ACC112 (cell line): Measurements from ENCODE around the gene RCOR1.
"Not testable (repeated sequence)": the region's sequence is repeated elsewhere in the genome, so short reads cannot be mapped to it uniquely, and the experiment has no call there.

Source experiments
- H2AFZ ChIP-seq: fragments of 200-600 bp; sonication (generic); one replicate; pipeline ENCODE4 v1.6.0; 2017; ENCODE audit warnings: antibody characterized with exemption, low read length; ENCODE audit not compliant: unreplicated experiment
- H3K27ac ChIP-seq: fragments of 200-600 bp; sonication (generic); 2 replicates; pipeline ENCODE4 v1.5.1; 2014; ENCODE audit warnings: low read depth, mild to moderate bottlenecking, antibody characterized with exemption, low read length, moderate library complexity
- H3K27me3 ChIP-seq: fragments of 200-600 bp; sonication (generic); 2 replicates; pipeline ENCODE4 v1.6.1; 2014; ENCODE audit warnings: mild to moderate bottlenecking, antibody characterized with exemption, low read length, moderate library complexity, mixed read lengths; ENCODE audit not compliant: insufficient read depth
- H3K36me3 ChIP-seq: fragments of 200-600 bp; sonication (generic); 2 replicates; pipeline ENCODE4 v1.6.1; 2016; ENCODE audit warnings: mild to moderate bottlenecking, antibody characterized with exemption, low read length, moderate library complexity, mixed read lengths; ENCODE audit not compliant: insufficient read depth
- H3K4me1 ChIP-seq: fragments of 200-600 bp; sonication (generic); one replicate; pipeline ENCODE4 v1.6.1; 2016; ENCODE audit warnings: low read length, mixed read lengths; ENCODE audit not compliant: insufficient read depth, unreplicated experiment, control insufficient read depth
- H3K4me3 ChIP-seq: fragments of 200-600 bp; sonication (generic); 2 replicates; pipeline ENCODE4 v1.5.1; 2014; ENCODE audit warnings: mild to moderate bottlenecking, low read depth, low read length
- H3K79me2 ChIP-seq: fragments of 200-600 bp; sonication (generic); one replicate; pipeline ENCODE4 v1.6.0; 2016; ENCODE audit warnings: low read length; ENCODE audit not compliant: control insufficient read depth, unreplicated experiment, insufficient read depth

RCOR1 gene

DNA sequence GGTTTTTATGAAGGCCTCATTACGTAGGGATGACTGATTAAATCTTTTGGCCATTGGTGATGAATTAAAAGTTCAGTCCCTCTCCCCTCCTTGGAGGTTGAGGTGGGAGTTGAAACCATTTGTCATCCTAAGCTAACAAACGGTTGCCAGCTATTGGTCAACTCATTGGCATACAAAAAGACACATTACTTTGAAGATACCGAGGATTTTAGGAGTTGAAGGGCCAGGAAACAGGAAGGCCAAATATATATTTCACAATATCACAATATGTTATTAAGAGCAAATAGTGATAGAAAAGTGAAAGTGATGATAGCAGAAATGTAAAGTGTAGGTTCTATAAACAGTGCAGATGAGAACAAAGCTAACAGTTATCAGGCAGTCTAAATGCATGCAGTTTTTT, 24.4 kb downstream of the RCOR1 start:
- H3K4me1 ChIP-seq: peaks cover 9% of the 10 kb centered on the region
- peaks cover 72% of the 10 kb centered on the region for H3K79me2 ChIP-seq
- no peak overlapping the region for H3K4me3 ChIP-seq
- H3K27me3 ChIP-seq: no peaks in the 10 kb centered on the region
- H2AFZ ChIP-seq: no peak overlapping the region
- 0 out of 2 replicates have a peak, but pooled peaks cover 3% of the 10 kb centered on the region for H3K36me3 ChIP-seq
- peak overlapping the region; percentile 4; the same call in 1 of the 2 replicates for H3K27ac ChIP-seq

GRCh38 chr14:102619012-102619411, 26.6 kb downstream of the RCOR1 start:
- H3K79me2 ChIP-seq: peaks cover 72% of the 10 kb centered on the region
- H3K36me3 ChIP-seq, H3K27ac ChIP-seq, H3K4me3 ChIP-seq, H3K27me3 ChIP-seq, H2AFZ ChIP-seq: not testable (repeated sequence)
- H3K4me1 ChIP-seq: peaks cover 13% of the 10 kb centered on the region

GRCh38 chr14:102620413-102620812, 28.0 kb downstream of the RCOR1 start:
- Histone ChIP-seq H2AFZ (no peak overlapping the region), H3K79me2 (peaks cover 73% of the 10 kb centered on the region), H3K27ac (no peak overlapping the region), H3K4me3 (no peak overlapping the region), H3K4me1 (peaks cover 13% of the 10 kb centered on the region), H3K27me3 (no peaks in the 10 kb centered on the region), H3K36me3 (0 out of 2 replicates have a peak, but pooled peaks cover 3% of the 10 kb centered on the region)

GRCh38 chr14:102622262-102622885, 29.9 kb downstream of the RCOR1 start:
- Histone ChIP-seq H3K36me3 (no peaks in the 10 kb centered on the region), H3K4me1 (peaks cover 4% of the 10 kb centered on the region), H2AFZ (no peak overlapping the region), H3K27me3 (no peaks in the 10 kb centered on the region), H3K27ac (no peak overlapping the region), H3K4me3 (no peak overlapping the region), H3K79me2 (peaks cover 75% of the 10 kb centered on the region)

GRCh38 chr14:102624666-102625065, 32.2 kb downstream of the RCOR1 start:
- H3K36me3 ChIP-seq: no peaks in the 10 kb centered on the region
- no peak overlapping the region for H3K4me3 ChIP-seq
- no peak overlapping the region for H3K27ac ChIP-seq
- no peaks in the 10 kb centered on the region for H3K27me3 ChIP-seq
- H3K79me2 ChIP-seq: peaks cover 78% of the 10 kb centered on the region
- H2AFZ ChIP-seq: no peak overlapping the region
- H3K4me1 ChIP-seq: peaks cover 13% of the 10 kb centered on the region

- Histone ChIP-seq H3K36me3 (no peaks in the 10 kb centered on the region), H3K4me1 (peaks cover 15% of the 10 kb centered on the region), H3K27me3 (no peaks in the 10 kb centered on the region), H3K79me2 (peaks cover 77% of the 10 kb centered on the region), H3K4me3 (no peak overlapping the region), H3K27ac (no peak overlapping the region), H2AFZ (no peak overlapping the region)
These were observed 33.3 kb downstream of the RCOR1 start for GRCh38 chr14:102625564-102626296.

- Histone ChIP-seq H2AFZ (no peak overlapping the region), H3K4me3 (no peak overlapping the region), H3K27me3 (no peaks in the 10 kb centered on the region), H3K4me1 (peaks cover 15% of the 10 kb centered on the region), H3K27ac (no peak overlapping the region), H3K36me3 (no peaks in the 10 kb centered on the region), H3K79me2 (peaks cover 78% of the 10 kb centered on the region)
These were observed 34.1 kb downstream of the RCOR1 start for GRCh38 chr14:102626530-102626929.

DNA sequence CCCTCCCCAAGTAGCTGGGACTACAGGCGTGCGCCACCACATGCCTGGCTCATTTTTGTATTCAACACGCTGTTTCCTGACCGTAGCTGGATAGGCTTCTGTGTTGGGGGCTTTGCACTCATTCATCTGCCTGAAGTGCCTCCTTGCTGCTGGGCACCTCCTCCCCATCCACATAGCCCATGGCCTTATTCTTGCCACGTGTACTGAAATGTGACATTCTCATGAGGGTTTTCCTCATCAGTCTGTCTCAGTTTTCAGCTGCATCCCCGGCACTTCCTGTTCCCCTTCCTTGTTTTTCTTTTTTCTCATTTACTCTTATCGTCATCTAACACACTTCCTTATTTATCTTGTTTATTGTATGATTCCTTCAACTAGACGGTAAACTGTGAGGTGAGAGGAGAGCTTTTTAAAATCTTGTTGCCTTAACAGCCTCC, 36.6 kb downstream of the RCOR1 start:
- no peak overlapping the region for H3K4me3 ChIP-seq
- H3K4me1 ChIP-seq: peaks cover 12% of the 10 kb centered on the region
- peaks cover 77% of the 10 kb centered on the region for H3K79me2 ChIP-seq
- no peaks in the 10 kb centered on the region for H3K27me3 ChIP-seq
- no peaks in the 10 kb centered on the region for H3K36me3 ChIP-seq
- no peak overlapping the region for H2AFZ ChIP-seq
- H3K27ac ChIP-seq: no peak overlapping the region

DNA sequence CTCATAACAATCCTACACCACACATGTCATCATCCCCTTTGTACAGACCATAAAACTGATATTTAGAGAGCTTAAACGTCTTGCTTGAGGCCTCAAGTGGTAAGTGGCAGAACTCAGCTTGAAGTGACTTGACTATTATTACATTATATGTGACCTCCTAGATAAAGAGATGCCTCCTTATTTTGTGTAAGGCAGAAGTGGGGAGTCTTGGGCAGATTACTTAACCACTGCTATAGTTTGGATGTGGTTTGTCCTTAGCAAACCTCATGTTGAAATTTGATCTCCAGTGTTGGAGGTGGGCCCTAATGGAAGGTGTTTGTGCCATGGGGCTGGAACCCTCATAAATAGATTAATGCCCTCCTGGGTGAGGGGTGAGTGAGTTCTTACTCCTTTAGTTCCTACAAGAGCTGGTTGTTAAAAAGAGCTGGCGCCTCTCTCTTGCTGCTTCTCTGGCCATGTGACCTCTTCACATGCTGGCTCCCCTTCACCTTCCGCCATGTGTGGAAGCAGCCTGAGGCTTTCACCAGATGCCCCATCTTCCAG, 37.4 kb downstream of the RCOR1 start:
- H3K4me3 ChIP-seq: no peak overlapping the region
- H2AFZ ChIP-seq: no peak overlapping the region
- no peak overlapping the region for H3K27ac ChIP-seq
- no peaks in the 10 kb centered on the region for H3K36me3 ChIP-seq
- peaks cover 73% of the 10 kb centered on the region for H3K79me2 ChIP-seq
- H3K4me1 ChIP-seq: peaks cover 12% of the 10 kb centered on the region
- no peaks in the 10 kb centered on the region for H3K27me3 ChIP-seq

DNA sequence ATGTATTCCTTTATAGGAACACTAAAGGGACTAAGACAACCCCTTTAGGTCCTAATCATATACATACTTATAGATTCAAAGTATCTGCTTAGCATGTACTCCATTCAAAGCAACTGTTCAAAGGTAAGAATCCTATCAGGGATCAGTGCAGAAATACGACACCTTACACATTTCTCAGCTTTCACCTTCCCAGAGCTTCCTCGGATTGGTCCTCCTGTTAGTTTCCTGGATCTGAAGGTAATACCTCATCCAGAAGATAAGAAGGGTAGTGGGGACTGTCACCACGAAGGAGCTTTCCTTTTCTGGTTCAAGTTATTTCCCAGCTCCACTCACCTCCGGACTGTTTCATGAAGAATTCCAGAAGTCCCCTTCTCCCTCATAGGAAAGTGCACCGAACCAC, 38.0 kb downstream of the RCOR1 start:
- Histone ChIP-seq H3K4me3 (no peak overlapping the region), H3K4me1 (peaks cover 12% of the 10 kb centered on the region), H2AFZ (no peak overlapping the region), H3K27ac (no peak overlapping the region), H3K79me2 (peaks cover 70% of the 10 kb centered on the region), H3K36me3 (no peaks in the 10 kb centered on the region), H3K27me3 (no peaks in the 10 kb centered on the region)

- Histone ChIP-seq H3K27ac (no peak overlapping the region), H3K36me3 (no peaks in the 10 kb centered on the region), H2AFZ (no peak overlapping the region), H3K79me2 (peaks cover 67% of the 10 kb centered on the region), H3K4me3 (no peak overlapping the region), H3K27me3 (no peaks in the 10 kb centered on the region), H3K4me1 (peaks cover 12% of the 10 kb centered on the region)
These were observed 38.4 kb downstream of the RCOR1 start for GRCh38 chr14:102630881-102631280.
